ENCODE data around the gene NAV2.
A peak's percentile ranks its signal among the peaks of the same experiment; 100 is the strongest.

The NAV2 gene

DNA sequence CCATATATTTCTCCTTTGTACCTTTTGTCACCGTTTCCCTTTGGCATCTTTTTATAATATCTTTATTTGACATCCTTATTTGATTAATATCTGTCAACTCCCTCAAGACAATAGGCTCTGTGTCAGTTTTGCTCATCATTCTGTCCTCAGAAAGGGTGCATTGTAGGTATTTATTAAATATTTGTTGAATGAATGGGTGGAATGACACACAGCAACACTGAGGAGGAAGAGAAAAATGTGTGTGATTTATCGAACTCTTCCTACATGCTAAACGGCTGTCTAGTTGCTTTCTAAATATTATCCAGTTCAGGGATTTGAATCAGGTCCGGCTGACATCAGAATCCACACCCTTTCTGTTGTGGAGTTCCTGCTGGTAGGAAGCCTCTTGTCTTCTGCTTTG, 98.2 kb downstream of the NAV2 start:
- in situ Hi-C loops (cut with HindIII; ENCODE audit: low sequenced_read_pairs), result no loop called here
- no peak for DNase-seq (ENCODE audit: low read depth, low spot score)
- TF ChIP-seq, protein P1, sequence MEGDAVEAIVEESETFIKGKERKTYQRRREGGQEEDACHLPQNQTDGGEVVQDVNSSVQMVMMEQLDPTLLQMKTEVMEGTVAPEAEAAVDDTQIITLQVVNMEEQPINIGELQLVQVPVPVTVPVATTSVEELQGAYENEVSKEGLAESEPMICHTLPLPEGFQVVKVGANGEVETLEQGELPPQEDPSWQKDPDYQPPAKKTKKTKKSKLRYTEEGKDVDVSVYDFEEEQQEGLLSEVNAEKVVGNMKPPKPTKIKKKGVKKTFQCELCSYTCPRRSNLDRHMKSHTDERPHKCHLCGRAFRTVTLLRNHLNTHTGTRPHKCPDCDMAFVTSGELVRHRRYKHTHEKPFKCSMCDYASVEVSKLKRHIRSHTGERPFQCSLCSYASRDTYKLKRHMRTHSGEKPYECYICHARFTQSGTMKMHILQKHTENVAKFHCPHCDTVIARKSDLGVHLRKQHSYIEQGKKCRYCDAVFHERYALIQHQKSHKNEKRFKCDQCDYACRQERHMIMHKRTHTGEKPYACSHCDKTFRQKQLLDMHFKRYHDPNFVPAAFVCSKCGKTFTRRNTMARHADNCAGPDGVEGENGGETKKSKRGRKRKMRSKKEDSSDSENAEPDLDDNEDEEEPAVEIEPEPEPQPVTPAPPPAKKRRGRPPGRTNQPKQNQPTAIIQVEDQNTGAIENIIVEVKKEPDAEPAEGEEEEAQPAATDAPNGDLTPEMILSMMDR (IDR thresholded peaks at IDR 0.05; ENCODE audit: low read depth, low read length), result no peak
- no peak overlapping the region for H3K4me3 ChIP-seq (ENCODE audit: low read depth, low read length)

DNA sequence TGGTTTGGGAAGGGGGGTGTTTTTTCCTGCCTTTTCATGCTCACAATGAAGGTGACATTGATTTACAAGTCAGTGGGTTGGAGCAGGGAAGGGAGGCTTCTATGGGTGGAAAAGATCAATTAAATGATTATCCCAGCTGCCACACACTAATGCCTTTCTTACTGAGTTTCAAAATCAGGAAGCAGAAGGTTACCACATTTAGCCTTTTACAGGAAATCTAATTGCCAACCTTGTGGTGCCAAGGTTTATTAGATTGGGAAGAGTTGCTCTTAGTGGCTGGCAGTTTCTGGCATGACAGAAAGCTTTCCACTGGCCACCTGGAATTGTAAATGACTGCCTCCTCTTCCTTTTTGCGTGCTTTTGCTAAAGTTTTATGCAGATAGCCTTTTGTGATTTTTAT, 98.7 kb downstream of the NAV2 start:
- in situ Hi-C loops (cut with HindIII; ENCODE audit: low sequenced_read_pairs), result no loop called here
- no peak overlapping the region for H3K4me3 ChIP-seq (ENCODE audit: low read depth, low read length)
- TF ChIP-seq, protein P1 (IDR thresholded peaks at IDR 0.05; ENCODE audit: low read depth, low read length), result no peak
- DNase-seq (ENCODE audit: low read depth, low spot score), result no peak

DNA sequence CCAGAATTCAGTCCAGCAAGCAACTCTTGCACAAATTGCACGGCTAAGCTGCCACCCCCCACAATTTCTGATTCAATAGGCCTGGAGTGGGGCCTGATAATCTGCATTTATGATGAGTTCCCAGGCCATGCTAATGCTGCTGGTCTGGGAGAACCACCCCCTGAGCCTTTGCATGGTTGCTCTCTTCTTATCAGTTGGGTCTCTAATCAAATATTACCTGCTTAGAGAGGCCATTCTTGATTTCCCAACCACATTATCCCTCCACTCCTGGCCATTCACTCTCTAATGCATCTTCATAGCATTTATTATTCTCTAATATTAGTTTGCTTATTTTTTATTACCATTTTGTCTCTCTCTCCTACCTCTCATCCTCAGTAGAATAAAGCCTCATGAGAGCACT, 99.5 kb downstream of the NAV2 start:
- in situ Hi-C loops (cut with HindIII; ENCODE audit: low sequenced_read_pairs), result no loop called here
- no peak for DNase-seq (ENCODE audit: low read depth, low spot score)
- no peak overlapping the region for H3K4me3 ChIP-seq (ENCODE audit: low read depth, low read length)
- TF ChIP-seq, protein P1 (IDR thresholded peaks at IDR 0.05; ENCODE audit: low read depth, low read length), result no peak

DNA sequence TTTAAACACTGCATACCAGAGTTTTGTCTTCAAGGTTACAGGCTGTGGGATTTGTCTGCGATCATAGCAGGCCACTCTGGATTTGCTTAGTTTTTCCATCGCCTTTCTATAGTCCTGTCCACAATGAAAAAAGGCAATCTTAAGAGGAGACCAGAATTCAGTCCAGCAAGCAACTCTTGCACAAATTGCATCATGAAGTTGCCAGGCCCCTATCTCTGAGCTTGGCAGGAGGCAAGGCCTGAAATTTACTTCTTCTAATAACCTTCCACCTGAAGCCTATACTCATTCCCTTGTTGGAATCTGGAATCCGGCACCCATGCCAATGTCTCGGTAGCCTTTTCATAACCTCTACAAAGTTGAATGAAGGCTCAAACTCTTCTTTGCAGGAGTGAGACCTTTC, 100.1 kb downstream of the NAV2 start:
- in situ Hi-C loops (cut with HindIII; ENCODE audit: low sequenced_read_pairs), result no loop called here
- H3K4me3 ChIP-seq (ENCODE audit: low read depth, low read length), result no peak overlapping the region
- no peak for DNase-seq (ENCODE audit: low read depth, low spot score)
- TF ChIP-seq, protein P1 (IDR thresholded peaks at IDR 0.05; ENCODE audit: low read depth, low read length), result no peak

DNA sequence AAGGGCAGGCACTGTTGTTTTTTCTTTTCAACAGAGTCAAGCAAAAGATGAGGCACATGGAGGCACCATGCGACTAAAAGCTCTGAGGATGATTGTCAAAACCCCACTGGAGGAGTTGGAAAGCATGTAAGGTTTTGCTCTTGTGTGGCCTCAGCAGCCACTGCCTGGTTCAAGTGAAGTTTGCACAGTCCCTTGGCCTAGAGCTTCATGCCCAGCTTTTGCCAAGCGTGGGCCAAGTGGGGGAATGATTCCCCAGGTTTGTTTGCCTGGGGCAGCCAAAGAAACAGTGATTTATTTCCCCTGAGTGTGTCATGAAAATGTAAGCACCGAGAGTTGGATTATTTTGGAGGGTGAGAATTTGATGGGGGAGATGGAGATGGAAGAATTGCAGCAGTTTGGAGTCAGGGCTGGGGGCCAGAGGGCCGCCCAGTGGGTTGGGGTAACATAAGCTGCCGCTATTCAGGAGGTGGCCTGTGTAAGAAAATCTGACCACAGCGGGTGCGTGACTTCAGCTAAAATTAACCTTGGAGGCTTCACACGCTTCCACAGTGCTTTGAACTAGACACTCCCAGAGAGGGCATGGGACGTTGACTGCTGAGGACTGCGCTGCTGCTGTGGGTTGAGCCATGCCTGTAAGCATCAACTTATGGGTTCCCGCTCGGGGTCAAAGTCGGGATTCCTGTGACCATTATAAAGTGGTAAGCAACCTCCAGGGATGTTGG, 100.7 kb downstream of the NAV2 start:
- H3K4me3 ChIP-seq (ENCODE audit: low read depth, low read length), result no peak overlapping the region
- in situ Hi-C loops (cut with HindIII; ENCODE audit: low sequenced_read_pairs), result no loop called here
- TF ChIP-seq, protein P1 (IDR thresholded peaks at IDR 0.05; ENCODE audit: low read depth, low read length), result no peak
- no peak for DNase-seq (ENCODE audit: low read depth, low spot score)

DNA sequence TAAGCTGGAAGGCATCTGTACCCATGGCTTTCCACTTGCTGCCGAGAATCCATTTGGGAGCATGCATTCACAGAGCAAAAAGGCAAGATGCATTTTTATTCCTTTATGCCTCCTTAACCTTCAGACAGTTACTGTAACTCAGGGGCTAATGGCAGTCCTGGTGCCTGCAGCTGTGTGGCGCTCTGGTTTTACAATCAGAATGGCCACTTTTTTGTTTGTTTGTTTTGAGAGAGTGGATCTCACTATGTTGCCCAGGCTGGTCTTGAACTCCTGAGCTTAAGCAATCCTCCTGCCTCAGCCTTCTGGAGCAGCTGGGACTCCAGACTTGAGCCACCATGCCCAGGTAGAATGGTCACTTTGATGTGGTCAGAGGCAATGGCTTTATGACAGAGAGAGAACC, 101.8 kb downstream of the NAV2 start:
- TF ChIP-seq, protein P1 (IDR thresholded peaks at IDR 0.05; ENCODE audit: low read depth, low read length), result peak; percentile 19
- no peak for DNase-seq (ENCODE audit: low read depth, low spot score)
- in situ Hi-C loops (cut with HindIII; ENCODE audit: low sequenced_read_pairs), result no loop called here
- no peak overlapping the region for H3K4me3 ChIP-seq (ENCODE audit: low read depth, low read length)
